Keratinocyte (primary cell): Measurements from ENCODE around the gene RAN.
"Not testable (repeated sequence)": the region's sequence is repeated elsewhere in the genome, so short reads cannot be mapped to it uniquely, and the experiment has no call there.

Experiments
- EZH2 ChIP-seq: IDR thresholded peaks from one replicate; pipeline ENCODE4 v1.6.1; 2012; ENCODE audit warnings: inconsistent platforms, mild to moderate bottlenecking, low read length, moderate library complexity
- TF ChIP-seq, protein P1 (sequence below), 3 experiments: IDR thresholded peaks in 1 of 3; conservative IDR thresholded peaks in 1 of 3; optimal IDR thresholded peaks in 1 of 3; 2 replicates in 2 of 3; 3 replicates in 1 of 3; pipeline versions ENCODE3 to v1.5.1; 2011; ENCODE audit warnings: low read length in 3 of 3, mild to moderate bottlenecking in 3 of 3, moderate library complexity in 2 of 3, control low read depth in 1 of 3, inconsistent platforms in 1 of 3; ENCODE audit not compliant: insufficient read depth in 2 of 3; ENCODE audit errors: extremely low read depth in 1 of 3

DNA sequence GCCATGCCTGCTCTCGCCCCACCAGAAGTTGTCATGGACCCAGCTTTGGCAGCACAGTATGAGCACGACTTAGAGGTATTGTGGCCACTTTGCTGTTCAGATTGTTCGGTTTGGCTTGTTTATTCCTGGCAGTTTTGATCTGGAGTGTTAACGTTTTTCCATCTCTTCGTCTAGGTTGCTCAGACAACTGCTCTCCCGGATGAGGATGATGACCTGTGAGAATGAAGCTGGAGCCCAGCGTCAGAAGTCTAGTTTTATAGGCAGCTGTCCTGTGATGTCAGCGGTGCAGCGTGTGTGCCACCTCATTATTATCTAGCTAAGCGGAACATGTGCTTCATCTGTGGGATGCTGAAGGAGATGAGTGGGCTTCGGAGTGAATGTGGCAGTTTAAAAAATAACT is 3.8 kb downstream of the RAN start:
- TF ChIP-seq, protein P1, sequence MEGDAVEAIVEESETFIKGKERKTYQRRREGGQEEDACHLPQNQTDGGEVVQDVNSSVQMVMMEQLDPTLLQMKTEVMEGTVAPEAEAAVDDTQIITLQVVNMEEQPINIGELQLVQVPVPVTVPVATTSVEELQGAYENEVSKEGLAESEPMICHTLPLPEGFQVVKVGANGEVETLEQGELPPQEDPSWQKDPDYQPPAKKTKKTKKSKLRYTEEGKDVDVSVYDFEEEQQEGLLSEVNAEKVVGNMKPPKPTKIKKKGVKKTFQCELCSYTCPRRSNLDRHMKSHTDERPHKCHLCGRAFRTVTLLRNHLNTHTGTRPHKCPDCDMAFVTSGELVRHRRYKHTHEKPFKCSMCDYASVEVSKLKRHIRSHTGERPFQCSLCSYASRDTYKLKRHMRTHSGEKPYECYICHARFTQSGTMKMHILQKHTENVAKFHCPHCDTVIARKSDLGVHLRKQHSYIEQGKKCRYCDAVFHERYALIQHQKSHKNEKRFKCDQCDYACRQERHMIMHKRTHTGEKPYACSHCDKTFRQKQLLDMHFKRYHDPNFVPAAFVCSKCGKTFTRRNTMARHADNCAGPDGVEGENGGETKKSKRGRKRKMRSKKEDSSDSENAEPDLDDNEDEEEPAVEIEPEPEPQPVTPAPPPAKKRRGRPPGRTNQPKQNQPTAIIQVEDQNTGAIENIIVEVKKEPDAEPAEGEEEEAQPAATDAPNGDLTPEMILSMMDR (optimal IDR thresholded peaks at IDR 0.05 in 1 of 3, IDR thresholded peaks at IDR 0.05 in 1 of 3, conservative IDR thresholded peaks at IDR 0.05 in 1 of 3; ENCODE audit: extremely low read depth in 1 of 3, insufficient read depth in 2 of 3, low read length in 3 of 3): not testable (repeated sequence)
- TF ChIP-seq EZH2: not testable (repeated sequence)
